GM23338 (cell line): Measurements from ENCODE around the gene PROKR1.
"Not testable (repeated sequence)": the region's sequence is repeated elsewhere in the genome, so short reads cannot be mapped to it uniquely, and the experiment has no call there.

Source experiments
- EZH2 ChIP-seq: fragments of 200-600 bp; sonication (generic); IDR thresholded peaks from one replicate; pipeline ENCODE4 v1.8.0; 2017; ENCODE audit warnings: antibody characterized with exemption, mild to moderate bottlenecking, low read depth; ENCODE audit not compliant: unreplicated experiment
- EZH2phosphoT487 ChIP-seq: fragments of 200-600 bp; sonication (generic); IDR thresholded peaks from one replicate; pipeline ENCODE4 v1.8.1; 2018; ENCODE audit warnings: antibody characterized with exemption; ENCODE audit not compliant: unreplicated experiment
- POLR2AphosphoS5 ChIP-seq: IDR thresholded peaks from 2 replicates; pipeline ENCODE4 v1.6.1; 2016; ENCODE audit warnings: antibody characterized with exemption, low read depth
- TF ChIP-seq, protein P1 (sequence below), 2 experiments: fragments of 200-600 bp in 1 of 2; sonication (generic) in 1 of 2; conservative IDR thresholded peaks; 2 replicates each; pipeline versions ENCODE4 v1.5.1 to v1.6.1; 2016 to 2017; ENCODE audit warnings: antibody characterized with exemption in 2 of 2, low read depth in 2 of 2, mild to moderate bottlenecking in 2 of 2, moderate library complexity in 1 of 2
- TF ChIP-seq, protein P2 (sequence below): IDR thresholded peaks from 2 replicates; pipeline ENCODE4 v1.6.1; 2016; ENCODE audit warnings: antibody characterized with exemption
- TF ChIP-seq, protein P3 (sequence below): IDR thresholded peaks from one replicate; pipeline ENCODE4 v1.6.1; 2018; ENCODE audit warnings: antibody characterized with exemption; ENCODE audit not compliant: unreplicated experiment

DNA sequence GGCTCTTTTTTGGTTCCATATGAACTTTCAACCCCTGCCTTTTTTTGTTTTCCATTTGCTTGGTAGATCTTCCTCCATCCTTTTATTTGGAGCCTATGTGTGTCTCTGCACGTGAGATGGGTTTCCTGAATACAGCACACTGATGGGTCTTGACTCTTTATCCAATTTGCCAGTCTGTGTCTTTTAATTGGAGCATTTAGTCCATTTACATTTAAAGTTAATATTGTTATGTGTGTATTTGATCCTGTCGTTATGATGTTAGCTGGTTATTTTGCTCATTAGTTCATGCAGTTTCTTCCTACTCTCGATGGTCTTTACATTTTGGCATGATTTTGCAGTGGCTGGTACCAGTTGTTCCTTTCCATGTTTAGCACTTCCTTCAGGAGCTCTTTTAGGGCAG is 34.5 kb downstream of the PROKR1 start:
- not testable (repeated sequence) for TF ChIP-seq POLR2AphosphoS5, EZH2, EZH2phosphoT487
- TF ChIP-seq, protein P1, sequence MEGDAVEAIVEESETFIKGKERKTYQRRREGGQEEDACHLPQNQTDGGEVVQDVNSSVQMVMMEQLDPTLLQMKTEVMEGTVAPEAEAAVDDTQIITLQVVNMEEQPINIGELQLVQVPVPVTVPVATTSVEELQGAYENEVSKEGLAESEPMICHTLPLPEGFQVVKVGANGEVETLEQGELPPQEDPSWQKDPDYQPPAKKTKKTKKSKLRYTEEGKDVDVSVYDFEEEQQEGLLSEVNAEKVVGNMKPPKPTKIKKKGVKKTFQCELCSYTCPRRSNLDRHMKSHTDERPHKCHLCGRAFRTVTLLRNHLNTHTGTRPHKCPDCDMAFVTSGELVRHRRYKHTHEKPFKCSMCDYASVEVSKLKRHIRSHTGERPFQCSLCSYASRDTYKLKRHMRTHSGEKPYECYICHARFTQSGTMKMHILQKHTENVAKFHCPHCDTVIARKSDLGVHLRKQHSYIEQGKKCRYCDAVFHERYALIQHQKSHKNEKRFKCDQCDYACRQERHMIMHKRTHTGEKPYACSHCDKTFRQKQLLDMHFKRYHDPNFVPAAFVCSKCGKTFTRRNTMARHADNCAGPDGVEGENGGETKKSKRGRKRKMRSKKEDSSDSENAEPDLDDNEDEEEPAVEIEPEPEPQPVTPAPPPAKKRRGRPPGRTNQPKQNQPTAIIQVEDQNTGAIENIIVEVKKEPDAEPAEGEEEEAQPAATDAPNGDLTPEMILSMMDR (conservative IDR thresholded peaks at IDR 0.05; ENCODE audit: low read depth in 2 of 2) = not testable (repeated sequence)
- TF ChIP-seq, protein P2, sequence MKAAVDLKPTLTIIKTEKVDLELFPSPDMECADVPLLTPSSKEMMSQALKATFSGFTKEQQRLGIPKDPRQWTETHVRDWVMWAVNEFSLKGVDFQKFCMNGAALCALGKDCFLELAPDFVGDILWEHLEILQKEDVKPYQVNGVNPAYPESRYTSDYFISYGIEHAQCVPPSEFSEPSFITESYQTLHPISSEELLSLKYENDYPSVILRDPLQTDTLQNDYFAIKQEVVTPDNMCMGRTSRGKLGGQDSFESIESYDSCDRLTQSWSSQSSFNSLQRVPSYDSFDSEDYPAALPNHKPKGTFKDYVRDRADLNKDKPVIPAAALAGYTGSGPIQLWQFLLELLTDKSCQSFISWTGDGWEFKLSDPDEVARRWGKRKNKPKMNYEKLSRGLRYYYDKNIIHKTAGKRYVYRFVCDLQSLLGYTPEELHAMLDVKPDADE = not testable (repeated sequence)
- TF ChIP-seq, protein P3, sequence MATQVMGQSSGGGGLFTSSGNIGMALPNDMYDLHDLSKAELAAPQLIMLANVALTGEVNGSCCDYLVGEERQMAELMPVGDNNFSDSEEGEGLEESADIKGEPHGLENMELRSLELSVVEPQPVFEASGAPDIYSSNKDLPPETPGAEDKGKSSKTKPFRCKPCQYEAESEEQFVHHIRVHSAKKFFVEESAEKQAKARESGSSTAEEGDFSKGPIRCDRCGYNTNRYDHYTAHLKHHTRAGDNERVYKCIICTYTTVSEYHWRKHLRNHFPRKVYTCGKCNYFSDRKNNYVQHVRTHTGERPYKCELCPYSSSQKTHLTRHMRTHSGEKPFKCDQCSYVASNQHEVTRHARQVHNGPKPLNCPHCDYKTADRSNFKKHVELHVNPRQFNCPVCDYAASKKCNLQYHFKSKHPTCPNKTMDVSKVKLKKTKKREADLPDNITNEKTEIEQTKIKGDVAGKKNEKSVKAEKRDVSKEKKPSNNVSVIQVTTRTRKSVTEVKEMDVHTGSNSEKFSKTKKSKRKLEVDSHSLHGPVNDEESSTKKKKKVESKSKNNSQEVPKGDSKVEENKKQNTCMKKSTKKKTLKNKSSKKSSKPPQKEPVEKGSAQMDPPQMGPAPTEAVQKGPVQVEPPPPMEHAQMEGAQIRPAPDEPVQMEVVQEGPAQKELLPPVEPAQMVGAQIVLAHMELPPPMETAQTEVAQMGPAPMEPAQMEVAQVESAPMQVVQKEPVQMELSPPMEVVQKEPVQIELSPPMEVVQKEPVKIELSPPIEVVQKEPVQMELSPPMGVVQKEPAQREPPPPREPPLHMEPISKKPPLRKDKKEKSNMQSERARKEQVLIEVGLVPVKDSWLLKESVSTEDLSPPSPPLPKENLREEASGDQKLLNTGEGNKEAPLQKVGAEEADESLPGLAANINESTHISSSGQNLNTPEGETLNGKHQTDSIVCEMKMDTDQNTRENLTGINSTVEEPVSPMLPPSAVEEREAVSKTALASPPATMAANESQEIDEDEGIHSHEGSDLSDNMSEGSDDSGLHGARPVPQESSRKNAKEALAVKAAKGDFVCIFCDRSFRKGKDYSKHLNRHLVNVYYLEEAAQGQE = not testable (repeated sequence)
